ENCODE results near the gene MSANTD7. TPM values are rescaled to one million over a fixed set of nuclear protein-coding genes. Genes with fewer than 3 reads are reported as not detected.

Gene MSANTD7, protein sequence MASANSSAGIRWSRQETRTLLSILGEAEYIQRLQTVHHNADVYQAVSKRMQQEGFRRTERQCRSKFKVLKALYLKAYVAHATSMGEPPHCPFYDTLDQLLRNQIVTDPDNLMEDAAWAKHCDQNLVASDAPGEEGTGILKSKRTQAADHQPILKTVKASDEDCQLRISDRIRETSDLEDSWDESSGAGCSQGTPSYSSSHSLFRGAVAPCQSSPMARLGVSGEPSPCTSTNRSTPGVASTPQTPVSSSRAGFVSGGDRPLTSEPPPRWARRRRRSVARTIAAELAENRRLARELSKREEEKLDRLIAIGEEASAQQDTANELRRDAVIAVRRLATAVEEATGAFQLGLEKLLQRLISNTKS
- 34.4 and 35.8 TPM in 2 replicates for total RNA-seq (2013; cell fraction: nucleolus; rRNA removed)
- total RNA-seq (2014; rRNA removed) (22.8 and 27.9 TPM in 2 replicates), total RNA-seq (2014; rRNA removed; fragmentation: Illumina TruSeq; extraction: Trizol) (19.3 and 19.7 TPM in 2 replicates), total RNA-seq (2021) (20.1 and 20.6 TPM in 2 replicates), polyA plus RNA-seq (2011; rRNA removed) (13.5 and 15.5 TPM in 2 replicates), polyA plus RNA-seq (2014; fragmentation: Illumina TruSeq; extraction: Trizol) (18.9 and 19.3 TPM in 2 replicates), polyA plus RNA-seq (2014; fragmentation: Nextera tagmentation; extraction: Ambion mirVana) (1 to 10 TPM; 3.5 to 4.5 TPM), polyA plus RNA-seq (2014; rRNA removed) (13.5 and 14.0 TPM in 2 replicates), polyA plus RNA-seq (2016; fragmentation: Nextera tagmentation; extraction: Ambion mirVana) (10 to 100 TPM; 17.8 to 19.1 TPM), polyA minus RNA-seq (2011; rRNA and poly(A)+ RNA removed) (24.8 and 25.1 TPM in 2 replicates), Bru-seq, nascent RNA (percentile 95 among the genes with signal in this experiment), BruChase-seq, experiment 1, labeled RNA remaining after a 6-hour chase (percentile 93 among the genes with signal in this experiment), BruChase-seq, experiment 2, labeled RNA remaining after a 2-hour chase (percentile 97 among the genes with signal in this experiment)
- polyA plus RNA-seq (2011; ENCODE audit: low read depth), result 7.0 TPM
- 8.0 and 9.5 TPM in 2 replicates for polyA plus RNA-seq (2011; cell fraction: cytosol; rRNA removed)
- 9.2 and 11.5 TPM in 2 replicates for polyA plus RNA-seq (2011; cell fraction: nucleus; rRNA removed)
- polyA plus RNA-seq (2012), result 7.7 and 8.2 TPM in 2 replicates
- polyA minus RNA-seq (2011; cell fraction: cytosol; rRNA and poly(A)+ RNA removed), result 11.2 and 13.0 TPM in 2 replicates
- 19.0 and 33.1 TPM in 2 replicates for polyA minus RNA-seq (2011; cell fraction: nucleus; rRNA and poly(A)+ RNA removed)
- long read RNA-seq, experiment 1, full-length matches to known transcripts, result 3 of 4 reads
- long read RNA-seq, experiment 1, partial matches to known transcripts, result 1 of 4 reads
- long read RNA-seq, experiment 1, other reads (novel, unspliced or antisense), result 0 of 4 reads
- long read RNA-seq, experiment 2, full-length matches to known transcripts, result 50 of 55 reads
- long read RNA-seq, experiment 2, partial matches to known transcripts, result 4 of 55 reads
- long read RNA-seq, experiment 2, other reads (novel, unspliced or antisense), result 1 of 55 reads

DNA sequence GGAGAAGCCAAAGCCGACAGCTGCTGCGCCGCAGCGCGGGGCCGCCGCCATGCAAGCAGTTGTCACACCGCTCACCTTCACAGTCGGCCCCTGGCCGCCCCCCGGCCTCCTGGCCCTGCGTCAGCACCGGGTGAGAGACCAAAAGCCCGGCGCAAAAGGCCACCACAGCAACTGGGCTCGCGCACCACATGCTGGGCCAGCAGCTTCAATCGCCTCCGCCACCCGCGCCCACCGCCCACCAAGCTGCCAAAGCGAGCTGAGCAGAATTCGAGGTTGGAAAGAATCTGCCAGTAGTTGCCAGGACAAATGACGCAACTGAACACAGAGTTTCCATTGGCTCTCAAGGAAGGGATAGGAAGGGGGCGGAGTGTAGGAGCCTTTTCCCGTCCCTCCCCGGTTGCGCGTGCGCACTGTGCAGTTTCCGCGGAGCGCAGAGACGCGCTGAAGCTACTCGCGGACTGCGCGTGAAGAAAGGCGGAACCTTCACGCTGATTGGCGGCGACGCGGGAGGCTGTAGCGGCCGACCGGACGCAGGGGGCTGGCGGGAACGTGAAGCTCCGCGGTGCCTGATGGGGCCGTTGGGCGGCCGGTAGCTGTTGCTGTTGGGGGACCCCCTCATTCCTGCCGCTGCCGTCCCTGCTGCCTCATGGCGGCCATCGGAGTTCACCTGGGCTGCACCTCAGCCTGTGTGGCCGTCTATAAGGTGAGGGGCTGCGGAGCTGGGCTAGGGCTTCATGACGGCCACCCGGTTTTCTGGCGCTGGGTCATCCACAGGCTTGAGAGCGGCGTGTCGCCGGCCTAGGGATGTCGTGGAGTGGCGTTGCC, at the start of gene MSANTD7, which contains the start of the genes CDNF and HSPA14:
Gene MSANTD7, plus strand, starts transcription at position 550 of the 825 bp plus-strand sequence. CDS start 3,979 bp downstream, outside the sequence.
Gene CDNF, minus strand, starts transcription at position 281 of the 825 bp plus-strand sequence. Its CDS starts 91 bp downstream, at position 190.
Gene HSPA14, plus strand, starts transcription at position 550 of the 825 bp plus-strand sequence. Its CDS starts 97 bp downstream, at position 647.
- Histone ChIP-seq H3K4me2 (ENCODE audit: control insufficient read depth, insufficient read depth) (peak within 1 kb of the TSS; percentile 93), H3K79me2 (ENCODE audit: control insufficient read depth, insufficient read depth, low read length) (peaks cover 29% of the 10 kb centered on the region), H3K4me3 (peak within 1 kb of the TSS; percentile 92), H2AFZ (ENCODE audit: control insufficient read depth, low read depth, low read length) (peak within 1 kb of the TSS; percentile 98), H3K36me3 (ENCODE audit: control insufficient read depth in 2 of 2, insufficient read depth in 2 of 2, low read length in 1 of 2) (peaks cover 0 to 14% of the 10 kb centered on the region in 2 experiments; a peak in 3 of 4 replicates), H3K27me3 (replicated peaks in 1 of 2; ENCODE audit: control insufficient read depth in 2 of 2, insufficient read depth in 2 of 2, low read length in 1 of 2) (no peaks in the 10 kb centered on the region), H4K20me1 (ENCODE audit: control insufficient read depth, insufficient read depth) (no peaks in the 10 kb centered on the region), H3K4me1 (ENCODE audit: control insufficient read depth, insufficient read depth, low read length) (peaks cover 7% of the 10 kb centered on the region; the same call in 1 of the 2 replicates), H3K9me3 (replicated peaks; ENCODE audit: control insufficient read depth, insufficient read depth, low read length) (no peaks in the 10 kb centered on the region), H3K9ac (ENCODE audit: control insufficient read depth, insufficient read depth, low read length) (peak within 1 kb of the TSS; percentile 99), H3K27ac (ENCODE audit: control insufficient read depth, insufficient read depth) (peak within 1 kb of the TSS; percentile 96)
- ChIA-PET RAD21 (ENCODE audit: unreplicated experiment) (interaction anchor here (0.6 to 2.6 kb wide), 40 partner anchors 10 to 638 kb away, joined by 3 to 24 read pairs (median 4); partner anchors contain the start of genes DCLRE1C, MEIG1 and SUV39H2), CTCF (interaction anchor here (0.7 to 3.9 kb wide), 22 partner anchors 11 to 338 kb away, joined by 3 to 44 read pairs (median 6); partner anchors contain the start of gene SUV39H2), SMC1A (ENCODE audit: uncharacterized antibody, unreplicated experiment) (interaction anchor here (0.7 to 3.7 kb wide), 34 partner anchors 11 to 339 kb away, joined by 3 to 33 read pairs (median 4); partner anchors contain the start of genes DCLRE1C, MEIG1 and SUV39H2), POLR2A (interaction anchor here (0.5 to 3.4 kb wide), 20 partner anchors 11 to 300 kb away, joined by 3 to 18 read pairs (median 4); partner anchors contain the start of genes DCLRE1C, MEIG1 and SUV39H2)
- 1% methylated on average over 72 of the region's 72 CpGs for WGBS (ENCODE audit: insufficient coverage, insufficient replicate concordance, low lambda C conversion rate, missing lambda C conversion rate)
- in situ Hi-C loops (cut with MboI) (no loop called here), intact Hi-C loops (cut with micrococcal nuclease; ENCODE audit: unreplicated experiment) (loop anchor here (5.0 kb wide), 4 partner anchors 39 to 341 kb away; partner anchors contain the start of genes DCLRE1C and SUV39H2)
- ATAC-seq (peak; percentile 98), FAIRE-seq (peak; percentile 99), DNase-seq (ENCODE audit: low read depth, low spot score) (peak; percentile 98)
- no TSS peak for BruUV-seq (replicated peaks)
- TF ChIP-seq CBX3 (IDR thresholded peaks at IDR 0.05; ENCODE audit: borderline replicate concordance, low read depth), result no peak
- TF ChIP-seq NBN (IDR thresholded peaks at IDR 0.05), result peak; percentile 79; the same call in 1 of the 2 replicates
- TF ChIP-seq HDAC6 (IDR thresholded peaks at IDR 0.05; ENCODE audit: unreplicated experiment), result no peak
- no peak for TF ChIP-seq EED (IDR thresholded peaks at IDR 0.05; ENCODE audit: low read depth)
- TF ChIP-seq, protein P1, sequence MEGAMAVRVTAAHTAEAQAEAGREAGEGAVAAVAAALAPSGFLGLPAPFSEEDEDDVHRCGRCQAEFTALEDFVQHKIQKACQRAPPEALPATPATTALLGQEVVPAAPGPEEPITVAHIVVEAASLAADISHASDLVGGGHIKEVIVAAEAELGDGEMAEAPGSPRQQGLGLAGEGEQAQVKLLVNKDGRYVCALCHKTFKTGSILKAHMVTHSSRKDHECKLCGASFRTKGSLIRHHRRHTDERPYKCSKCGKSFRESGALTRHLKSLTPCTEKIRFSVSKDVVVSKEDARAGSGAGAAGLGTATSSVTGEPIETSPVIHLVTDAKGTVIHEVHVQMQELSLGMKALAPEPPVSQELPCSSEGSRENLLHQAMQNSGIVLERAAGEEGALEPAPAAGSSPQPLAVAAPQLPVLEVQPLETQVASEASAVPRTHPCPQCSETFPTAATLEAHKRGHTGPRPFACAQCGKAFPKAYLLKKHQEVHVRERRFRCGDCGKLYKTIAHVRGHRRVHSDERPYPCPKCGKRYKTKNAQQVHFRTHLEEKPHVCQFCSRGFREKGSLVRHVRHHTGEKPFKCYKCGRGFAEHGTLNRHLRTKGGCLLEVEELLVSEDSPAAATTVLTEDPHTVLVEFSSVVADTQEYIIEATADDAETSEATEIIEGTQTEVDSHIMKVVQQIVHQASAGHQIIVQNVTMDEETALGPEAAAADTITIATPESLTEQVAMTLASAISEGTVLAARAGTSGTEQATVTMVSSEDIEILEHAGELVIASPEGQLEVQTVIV (IDR thresholded peaks at IDR 0.05; ENCODE audit: borderline replicate concordance, partially characterized antibody), result no peak
- no peak for TF ChIP-seq HDAC2 (IDR thresholded peaks at IDR 0.05)
- TF ChIP-seq, protein P2, sequence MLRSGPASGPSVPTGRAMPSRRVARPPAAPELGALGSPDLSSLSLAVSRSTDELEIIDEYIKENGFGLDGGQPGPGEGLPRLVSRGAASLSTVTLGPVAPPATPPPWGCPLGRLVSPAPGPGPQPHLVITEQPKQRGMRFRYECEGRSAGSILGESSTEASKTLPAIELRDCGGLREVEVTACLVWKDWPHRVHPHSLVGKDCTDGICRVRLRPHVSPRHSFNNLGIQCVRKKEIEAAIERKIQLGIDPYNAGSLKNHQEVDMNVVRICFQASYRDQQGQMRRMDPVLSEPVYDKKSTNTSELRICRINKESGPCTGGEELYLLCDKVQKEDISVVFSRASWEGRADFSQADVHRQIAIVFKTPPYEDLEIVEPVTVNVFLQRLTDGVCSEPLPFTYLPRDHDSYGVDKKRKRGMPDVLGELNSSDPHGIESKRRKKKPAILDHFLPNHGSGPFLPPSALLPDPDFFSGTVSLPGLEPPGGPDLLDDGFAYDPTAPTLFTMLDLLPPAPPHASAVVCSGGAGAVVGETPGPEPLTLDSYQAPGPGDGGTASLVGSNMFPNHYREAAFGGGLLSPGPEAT (IDR thresholded peaks at IDR 0.05; ENCODE audit: low read depth), result no peak; the same call in 1 of the 2 replicates
- no peak; the same call in 1 of the 2 replicates for TF ChIP-seq MLLT1 (IDR thresholded peaks at IDR 0.05)
- no peak for TF ChIP-seq ZNF274 (IDR thresholded peaks at IDR 0.05; ENCODE audit: insufficient read depth, insufficient read length)

Data from GM12878 (cell line).